GM13977 (cell line): ENCODE data around the gene STAMBP.
"Not testable (repeated sequence)": the region's sequence is repeated elsewhere in the genome, so short reads cannot be mapped to it uniquely, and the experiment has no call there.

Experiments used
- DNase-seq: peaks from one replicate; pipeline ENCODE4 v3.0.0; 2012; ENCODE audit warnings: low spot score
- in situ Hi-C: fragments of 300-500 bp; cut with MboI; formaldehyde crosslinking; loops from one replicate; pipeline ENCODE4 v1.12.0; 2022; ENCODE audit warnings: low sequenced_read_pairs, low pct_unique_long_range_greater_than_20kb, mixed read lengths, inconsistent platforms; ENCODE audit not compliant: unreplicated experiment
- TF ChIP-seq, protein P1 (sequence below): IDR thresholded peaks from 2 replicates; pipeline ENCODE4 v1.5.1; 2012; ENCODE audit warnings: mild to moderate bottlenecking, control low read depth; ENCODE audit not compliant: insufficient read depth; ENCODE audit errors: extremely low read depth, missing control alignments

The STAMBP gene

DNA sequence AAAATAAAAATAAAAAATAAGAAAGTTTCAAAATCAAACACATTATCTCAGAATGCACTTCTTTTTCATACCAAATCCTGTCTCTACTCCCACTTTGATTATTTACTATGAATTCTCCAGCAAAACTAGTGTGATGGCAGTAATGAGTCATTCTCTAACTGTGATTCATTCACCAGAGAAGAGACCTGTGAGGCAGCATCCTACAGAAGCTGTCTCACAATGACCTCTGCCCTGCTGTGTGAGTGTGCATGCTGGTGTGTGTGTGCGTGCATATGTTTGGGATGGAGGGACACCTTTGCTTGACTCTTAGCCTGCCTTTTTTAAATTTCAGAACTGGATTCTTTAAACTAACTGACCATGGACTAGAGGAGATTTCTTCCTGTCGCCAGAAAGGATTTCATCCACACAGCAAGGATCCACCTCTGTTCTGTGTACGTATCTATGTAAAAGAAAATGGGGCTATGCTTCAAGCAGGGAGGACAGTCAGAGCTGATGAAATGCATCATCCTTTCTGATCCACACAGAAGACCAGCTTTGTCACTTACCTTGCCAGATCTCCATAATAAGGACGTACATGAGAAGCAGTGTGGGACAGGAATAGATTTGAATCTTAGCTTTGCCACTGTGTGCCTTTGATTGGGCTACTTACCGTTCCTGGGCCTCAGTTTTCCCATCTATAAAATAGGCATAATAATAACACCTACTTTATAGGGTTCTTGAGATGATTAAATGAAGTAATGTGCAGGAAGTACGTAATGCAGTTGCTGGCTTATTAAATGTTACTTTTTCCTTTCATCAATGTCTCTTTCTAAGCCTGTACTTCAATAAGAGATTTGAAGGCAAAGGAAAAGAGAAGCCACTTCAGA lies 31.2 kb downstream of the STAMBP start:
- no peak for DNase-seq
- in situ Hi-C loops: no loop called here
- TF ChIP-seq, protein P1, sequence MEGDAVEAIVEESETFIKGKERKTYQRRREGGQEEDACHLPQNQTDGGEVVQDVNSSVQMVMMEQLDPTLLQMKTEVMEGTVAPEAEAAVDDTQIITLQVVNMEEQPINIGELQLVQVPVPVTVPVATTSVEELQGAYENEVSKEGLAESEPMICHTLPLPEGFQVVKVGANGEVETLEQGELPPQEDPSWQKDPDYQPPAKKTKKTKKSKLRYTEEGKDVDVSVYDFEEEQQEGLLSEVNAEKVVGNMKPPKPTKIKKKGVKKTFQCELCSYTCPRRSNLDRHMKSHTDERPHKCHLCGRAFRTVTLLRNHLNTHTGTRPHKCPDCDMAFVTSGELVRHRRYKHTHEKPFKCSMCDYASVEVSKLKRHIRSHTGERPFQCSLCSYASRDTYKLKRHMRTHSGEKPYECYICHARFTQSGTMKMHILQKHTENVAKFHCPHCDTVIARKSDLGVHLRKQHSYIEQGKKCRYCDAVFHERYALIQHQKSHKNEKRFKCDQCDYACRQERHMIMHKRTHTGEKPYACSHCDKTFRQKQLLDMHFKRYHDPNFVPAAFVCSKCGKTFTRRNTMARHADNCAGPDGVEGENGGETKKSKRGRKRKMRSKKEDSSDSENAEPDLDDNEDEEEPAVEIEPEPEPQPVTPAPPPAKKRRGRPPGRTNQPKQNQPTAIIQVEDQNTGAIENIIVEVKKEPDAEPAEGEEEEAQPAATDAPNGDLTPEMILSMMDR: no peak

DNA sequence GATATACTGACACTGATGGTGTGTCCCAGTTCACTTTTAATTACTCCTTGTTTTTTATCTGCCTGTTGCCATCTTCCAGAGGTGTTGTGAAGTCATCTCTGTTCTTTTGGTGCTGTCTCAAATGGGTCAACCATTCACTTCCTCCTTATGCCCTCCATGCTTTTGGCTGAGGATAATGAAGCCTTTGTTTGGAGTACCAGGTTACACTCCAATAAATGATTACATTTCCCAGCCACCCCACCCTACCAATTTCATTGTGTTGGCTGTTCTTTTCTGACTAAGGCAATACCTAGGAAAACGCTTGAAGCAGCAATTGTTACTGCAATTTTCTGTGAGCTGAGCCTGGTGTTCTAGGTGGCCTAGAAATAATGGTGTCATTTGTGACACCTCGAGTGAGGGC lies 34.2 kb downstream of the STAMBP start:
- TF ChIP-seq, protein P1: no peak
- DNase-seq: no peak
- in situ Hi-C loops: no loop called here

DNA sequence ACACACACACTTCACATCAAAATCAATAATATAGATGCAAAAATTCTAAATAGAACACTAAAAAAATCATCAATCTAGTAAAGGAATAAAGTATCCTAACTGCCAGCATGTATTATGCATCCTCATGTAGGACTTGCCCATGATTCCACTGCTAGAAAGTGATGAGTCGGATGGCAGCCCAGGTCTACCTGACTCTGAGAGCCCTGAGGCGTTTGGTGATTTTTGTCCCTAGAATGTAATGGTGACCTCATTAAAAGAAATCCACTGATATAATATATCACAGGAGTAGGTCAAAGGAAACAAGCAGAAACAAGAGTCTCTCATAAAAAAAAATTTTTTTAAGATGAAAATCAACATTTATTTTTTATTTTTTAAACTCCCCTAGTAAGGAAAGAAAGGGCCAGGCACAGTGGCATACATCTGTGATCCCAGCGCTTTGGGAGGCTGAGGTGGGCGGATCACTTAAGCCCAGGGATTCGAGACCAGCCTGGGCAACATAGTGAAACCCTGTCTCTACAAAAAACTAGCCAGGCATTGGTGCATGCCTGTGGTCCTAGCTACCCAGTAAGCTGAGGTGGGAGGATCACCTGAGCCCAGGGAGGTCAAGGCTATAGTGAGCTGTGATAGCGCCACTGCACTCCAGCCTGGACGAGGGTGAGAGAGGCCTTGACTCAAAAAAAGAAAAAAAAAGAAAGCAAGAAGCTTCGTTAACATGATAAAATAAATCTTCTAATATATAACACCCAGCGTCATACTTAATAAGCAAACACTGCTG lies 39.6 kb downstream of the STAMBP start:
- no peak for DNase-seq
- TF ChIP-seq, protein P1: no peak
- in situ Hi-C loops: no loop called here

DNA sequence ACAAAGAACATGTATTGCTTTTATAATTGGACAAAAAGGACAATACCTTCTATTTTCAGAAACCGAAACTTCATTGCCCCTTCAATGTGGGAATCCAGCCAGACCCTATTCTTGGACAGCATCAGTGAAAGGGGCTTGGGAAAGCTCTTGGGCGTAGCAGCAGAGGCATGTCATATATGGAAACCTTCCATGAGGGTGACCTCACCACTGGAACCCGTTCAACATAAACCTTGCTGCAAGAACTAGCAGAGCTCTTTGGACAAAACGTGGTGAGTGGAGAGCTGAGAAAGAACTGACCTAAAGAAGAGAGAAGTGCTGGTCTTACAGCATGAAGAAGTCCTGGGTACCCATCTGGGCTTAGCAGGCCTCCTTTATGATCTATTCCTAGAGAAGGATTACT lies 41.3 kb downstream of the STAMBP start:
- TF ChIP-seq, protein P1: no peak
- in situ Hi-C loops: no loop called here
- no peak for DNase-seq

DNA sequence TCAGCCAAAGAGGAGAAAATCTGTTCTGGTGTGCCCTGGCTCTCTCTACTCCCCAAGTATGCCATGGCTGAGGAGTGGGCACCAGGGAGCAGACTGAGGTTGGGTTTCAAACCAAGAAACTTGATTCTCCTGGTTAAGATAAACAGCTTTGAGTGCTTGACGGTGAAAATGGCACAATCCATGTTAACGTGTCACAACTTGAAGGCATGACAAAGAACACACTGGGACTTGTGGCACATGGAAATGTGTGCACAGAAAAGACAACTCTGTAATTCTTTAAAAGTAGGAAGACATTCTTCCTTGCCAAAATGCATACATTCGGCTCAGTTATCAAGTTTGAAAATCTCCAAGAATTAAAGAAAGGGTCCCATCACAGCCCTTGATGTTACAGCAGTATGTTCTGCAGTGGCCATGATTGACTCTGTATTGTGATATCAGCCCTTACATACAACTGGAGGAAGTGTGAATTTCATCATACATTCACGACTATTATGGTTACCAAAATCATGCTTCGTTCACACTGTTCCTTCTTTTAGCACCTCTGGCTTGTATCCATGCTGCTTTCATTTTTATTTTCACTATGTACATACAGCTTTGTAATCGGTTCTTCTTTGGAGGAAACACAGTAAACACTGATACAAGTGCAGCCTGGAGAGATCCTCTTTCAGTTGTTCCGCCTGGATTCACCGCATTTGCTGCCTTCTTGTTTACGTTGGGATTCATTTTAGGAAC lies 48.5 kb downstream of the STAMBP start:
- no peak for DNase-seq
- TF ChIP-seq, protein P1: no peak
- in situ Hi-C loops: no loop called here

DNA sequence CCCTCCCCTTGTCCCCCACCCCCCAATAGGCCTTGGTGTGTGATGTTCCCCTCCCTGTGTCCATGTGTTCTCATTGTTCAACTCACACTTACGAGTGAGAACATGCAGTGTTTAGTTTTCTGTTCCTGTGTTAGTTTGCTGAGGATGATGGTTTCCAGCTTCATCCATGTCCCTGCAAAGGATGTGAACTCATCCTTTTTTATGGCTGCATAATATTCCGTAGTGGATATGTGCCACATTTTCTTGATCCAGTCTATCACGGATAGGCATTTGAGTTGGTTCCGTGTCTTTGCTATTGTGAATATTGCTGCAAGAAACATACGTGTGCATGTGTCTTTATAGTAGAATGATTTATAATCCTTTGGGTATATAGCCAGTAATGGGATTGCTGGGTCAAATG lies 49.2 kb downstream of the STAMBP start:
- in situ Hi-C loops: not testable (repeated sequence)

More for the DNA sequence above, 49.2 kb downstream of the STAMBP start:
- not testable (repeated sequence) for DNase-seq
